Activated naive CD8-positive, alpha-beta T cell treated with anti-CD3 and anti-CD28 coated beads, Interleukin-2, amount 50 U/mL, for 16 hours (primary cell): ENCODE measurements around the gene ZNF570.
A peak's percentile ranks its signal among the peaks of the same experiment; 100 is the strongest.

Experiments used
- DNase-seq: peaks from one replicate; pipeline ENCODE4 v3.0.0-alpha.2; 2020; ENCODE audit warnings: low read depth, low spot score

ZNF570 gene

DNA sequence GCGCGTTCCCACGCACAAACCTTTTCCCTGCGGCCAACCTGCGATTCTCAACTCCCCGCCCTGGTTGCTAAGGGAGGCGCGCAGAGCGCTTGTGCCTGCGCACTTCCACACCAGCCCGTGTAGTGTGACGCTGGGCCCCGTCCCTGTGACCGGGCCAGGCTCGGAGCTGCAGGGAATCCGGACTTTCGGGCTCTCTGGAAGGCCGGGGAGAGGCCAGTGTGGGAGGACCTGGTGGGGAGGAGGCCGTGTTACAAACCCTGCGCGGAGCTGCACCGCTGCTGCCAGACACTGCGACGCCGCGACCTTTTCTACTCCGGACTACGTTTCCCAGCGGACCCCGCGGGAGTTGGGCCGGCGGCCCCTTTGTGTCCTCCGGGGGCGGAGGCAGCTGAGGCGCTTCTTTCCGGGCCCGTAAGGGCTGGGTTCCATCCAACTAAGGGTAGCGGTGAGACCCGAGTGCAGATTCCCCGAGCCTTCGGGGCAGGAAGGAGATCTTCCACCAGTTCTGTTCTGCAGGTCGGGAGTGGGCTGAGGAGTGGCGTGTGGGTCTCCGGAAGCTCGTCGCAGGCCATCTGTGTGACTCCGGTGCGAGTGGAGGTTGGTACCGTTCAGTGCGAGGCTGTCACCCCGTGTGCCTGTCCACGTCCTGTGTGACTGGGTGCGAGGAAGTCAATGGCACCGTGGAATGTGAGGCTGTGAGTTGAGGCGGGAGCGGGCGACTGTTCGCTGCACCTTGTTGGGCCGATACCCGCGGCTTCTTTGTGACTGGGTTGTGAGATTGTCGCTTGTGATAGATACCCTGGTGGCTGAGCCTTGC lies at the start of gene ZNF570:
Gene ZNF570 (plus strand): TSS at position 396 of the 817 bp plus-strand sequence. CDS start 999 bp downstream, outside the sequence.
- DNase-seq, result peak; percentile 73

DNA sequence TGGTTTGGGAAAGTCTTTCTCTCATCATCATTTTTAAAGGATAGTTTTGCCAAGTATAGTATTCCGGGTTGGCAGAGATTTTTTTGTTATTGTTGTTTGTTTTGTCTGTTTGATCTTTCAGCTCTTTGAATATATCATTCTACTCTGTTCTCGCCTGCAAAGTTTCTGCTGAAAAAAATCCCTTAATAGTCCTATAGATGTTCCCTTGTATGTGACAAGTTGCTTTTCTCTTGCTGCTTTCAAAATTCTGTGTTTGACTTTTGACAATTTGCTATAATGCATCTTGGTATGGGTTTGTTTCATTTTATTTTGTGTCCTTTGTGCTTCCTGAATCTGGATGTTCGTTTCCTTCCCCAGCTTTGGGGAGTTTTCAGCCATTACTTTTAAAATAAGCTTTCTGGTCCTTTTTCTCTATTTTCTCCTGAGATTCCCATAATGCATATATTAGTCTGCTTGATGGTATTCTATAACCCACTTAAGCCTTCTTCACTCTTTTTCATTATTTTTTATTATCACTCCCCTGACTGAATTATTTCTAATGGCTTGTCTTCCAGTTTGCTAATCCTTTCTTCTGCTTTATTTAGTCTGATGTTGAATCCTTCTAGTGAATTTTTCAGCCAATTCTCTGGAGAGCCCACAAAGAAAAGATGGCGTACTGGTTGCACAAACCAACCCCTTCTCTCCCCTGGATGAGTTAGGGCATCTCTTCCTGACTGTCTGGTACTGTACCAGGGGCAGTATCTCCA lies 16.5 kb upstream of the ZNF570 start:
- DNase-seq, result no peak

DNA sequence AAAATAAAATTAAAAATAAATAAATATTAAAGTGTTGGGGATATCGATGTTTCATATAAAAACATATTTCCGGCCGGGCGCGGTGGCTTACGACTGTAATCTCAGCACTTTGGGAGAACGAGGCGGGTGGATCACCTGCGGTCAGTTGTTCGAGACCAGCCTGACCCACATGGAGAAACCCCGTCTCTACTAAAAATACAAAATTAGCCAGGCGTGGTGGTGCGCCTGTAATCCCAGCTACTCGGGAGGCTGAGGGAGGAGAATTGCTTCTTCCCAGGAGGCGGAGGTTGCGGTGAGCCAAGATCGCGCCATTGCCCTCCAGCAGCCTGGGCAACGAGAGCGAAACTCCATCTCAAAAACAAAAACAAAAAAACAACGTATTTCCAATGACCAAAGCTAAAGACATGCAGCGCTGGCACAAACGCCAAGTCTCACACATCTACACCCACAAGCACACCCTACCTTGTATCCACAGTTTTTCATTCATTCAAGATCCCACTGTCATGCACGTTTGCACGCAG lies 2.8 kb upstream of the ZNF570 start:
- no peak for DNase-seq

DNA sequence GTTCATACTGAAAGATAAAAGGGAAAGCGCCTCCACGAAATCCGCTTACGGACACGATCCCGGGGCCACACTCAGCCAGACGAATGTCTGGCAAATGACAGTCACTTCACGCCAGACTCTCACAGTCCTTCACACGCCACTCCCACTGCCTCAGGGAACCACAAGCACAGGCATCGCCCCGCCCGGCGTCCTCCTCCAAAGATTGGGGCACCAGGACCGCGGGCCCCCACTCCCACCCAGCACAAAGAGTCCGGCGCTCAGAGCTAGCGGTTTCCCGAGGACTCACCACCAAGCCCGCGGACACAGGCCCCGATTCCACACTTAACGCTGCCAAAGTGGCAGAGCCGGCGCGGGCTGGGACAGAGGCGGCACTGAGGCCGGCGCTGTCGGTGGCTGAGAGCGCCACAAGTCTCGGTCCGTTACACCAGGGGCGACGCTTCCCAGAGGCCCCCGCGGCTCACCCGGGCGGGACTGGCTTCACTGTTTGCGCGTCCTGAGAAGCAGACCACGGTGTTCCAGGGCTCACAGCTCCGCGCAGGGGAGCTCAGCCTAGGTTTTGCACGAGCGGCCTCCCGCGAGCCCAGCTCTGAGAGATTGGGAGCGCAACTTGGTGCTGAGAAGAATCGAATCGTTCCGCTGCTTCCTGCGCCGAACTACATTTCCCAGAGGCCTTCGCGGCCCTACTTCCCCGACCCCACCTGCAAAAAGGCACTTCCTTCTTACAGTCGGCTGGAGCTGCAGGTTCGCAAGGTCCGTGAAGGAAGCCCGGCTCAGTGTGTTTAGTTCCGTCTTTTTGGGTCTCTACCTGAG lies 2.2 kb upstream of the ZNF570 start, which contains the start of gene ZNF569:
Gene ZNF569 (minus strand): TSS at position 647 of the 810 bp plus-strand sequence. CDS start 22,523 bp downstream, outside the sequence.
- peak; percentile 76 for DNase-seq

DNA sequence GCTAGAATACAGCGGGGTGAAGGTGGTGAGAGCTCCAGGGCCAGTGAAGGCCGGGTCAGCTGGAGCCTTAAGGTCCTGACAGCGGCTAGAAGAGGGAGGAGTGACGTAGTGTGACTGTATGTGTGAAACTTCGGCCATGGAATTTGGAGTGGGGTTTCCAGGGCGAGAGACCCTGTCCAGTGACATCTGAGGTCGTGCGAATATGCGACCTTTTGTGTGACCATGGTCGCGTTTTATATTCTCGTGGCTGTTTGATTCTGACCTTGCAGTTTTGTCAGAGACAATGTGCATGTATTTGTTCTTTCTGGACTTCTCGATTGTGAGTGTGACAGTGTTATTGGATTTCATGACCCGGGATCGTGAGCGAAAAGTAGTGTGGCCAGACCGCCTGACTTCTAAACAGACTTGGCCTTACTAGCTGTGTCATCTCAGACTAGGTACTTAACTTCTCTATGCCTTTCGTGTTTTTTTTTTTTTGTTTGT lies 1.5 kb upstream of the ZNF570 start:
- DNase-seq, result no peak

DNA sequence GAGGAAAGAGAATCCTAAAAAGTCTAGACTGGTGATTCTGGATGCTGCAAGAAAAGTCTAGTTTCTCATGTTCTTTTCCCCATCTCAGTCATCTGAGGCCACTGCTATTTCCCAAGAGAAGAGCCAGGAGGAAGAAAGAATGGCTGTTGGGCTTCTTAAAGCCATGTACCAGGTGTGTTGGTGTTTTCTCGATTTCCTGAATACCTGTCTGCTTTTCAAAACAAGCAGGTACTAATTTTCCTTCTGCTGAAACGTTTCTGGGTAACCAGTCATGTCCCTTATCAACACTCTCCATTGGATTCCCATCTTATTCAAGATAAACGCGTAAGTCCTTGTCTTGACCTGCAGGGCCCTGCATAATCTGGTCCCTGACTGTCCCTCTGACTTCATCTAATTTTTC lies 1.1 kb downstream of the ZNF570 start:
- no peak for DNase-seq

DNA sequence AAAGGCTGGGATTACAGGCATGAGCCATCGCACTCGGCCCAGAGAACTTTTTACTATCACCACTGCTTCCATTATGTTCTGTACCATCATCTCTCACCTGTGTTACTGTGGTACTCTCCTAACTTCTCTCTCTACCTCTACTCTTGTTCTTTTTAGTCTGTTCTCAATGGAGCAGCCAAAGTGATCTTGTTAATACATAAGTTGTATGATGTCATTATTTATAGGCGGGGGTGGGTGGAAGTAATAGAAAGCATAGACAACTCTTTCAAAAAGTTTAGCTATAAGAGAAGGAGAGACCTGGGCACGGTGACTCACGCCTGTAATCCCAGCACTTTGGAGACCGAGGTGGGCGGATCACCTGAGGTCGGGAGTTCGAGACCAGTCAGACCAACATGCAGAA lies 3.0 kb downstream of the ZNF570 start:
- DNase-seq, result no peak

DNA sequence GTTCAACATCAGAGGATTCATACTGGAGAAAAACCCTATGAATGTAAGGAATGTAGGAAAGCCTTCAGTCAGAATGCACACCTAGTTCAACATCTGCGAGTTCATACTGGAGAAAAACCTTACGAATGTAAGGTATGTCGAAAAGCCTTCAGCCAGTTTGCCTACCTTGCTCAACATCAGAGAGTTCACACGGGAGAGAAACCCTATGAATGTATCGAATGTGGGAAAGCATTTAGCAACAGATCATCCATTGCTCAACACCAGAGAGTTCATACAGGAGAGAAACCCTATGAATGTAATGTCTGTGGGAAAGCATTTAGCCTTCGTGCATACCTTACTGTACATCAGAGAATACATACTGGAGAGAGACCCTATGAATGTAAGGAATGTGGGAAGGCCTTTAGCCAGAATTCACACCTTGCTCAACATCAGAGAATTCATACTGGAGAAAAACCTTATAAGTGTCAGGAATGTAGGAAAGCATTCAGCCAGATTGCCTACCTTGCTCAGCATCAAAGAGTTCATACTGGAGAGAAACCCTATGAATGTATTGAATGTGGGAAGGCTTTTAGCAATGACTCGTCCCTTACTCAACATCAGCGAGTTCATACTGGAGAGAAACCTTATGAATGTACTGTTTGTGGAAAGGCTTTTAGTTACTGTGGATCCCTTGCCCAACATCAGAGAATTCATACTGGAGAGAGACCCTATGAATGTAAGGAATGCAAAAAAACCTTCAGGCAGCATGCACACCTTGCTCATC lies 15.4 kb downstream of the ZNF570 start:
- DNase-seq, result no peak

DNA sequence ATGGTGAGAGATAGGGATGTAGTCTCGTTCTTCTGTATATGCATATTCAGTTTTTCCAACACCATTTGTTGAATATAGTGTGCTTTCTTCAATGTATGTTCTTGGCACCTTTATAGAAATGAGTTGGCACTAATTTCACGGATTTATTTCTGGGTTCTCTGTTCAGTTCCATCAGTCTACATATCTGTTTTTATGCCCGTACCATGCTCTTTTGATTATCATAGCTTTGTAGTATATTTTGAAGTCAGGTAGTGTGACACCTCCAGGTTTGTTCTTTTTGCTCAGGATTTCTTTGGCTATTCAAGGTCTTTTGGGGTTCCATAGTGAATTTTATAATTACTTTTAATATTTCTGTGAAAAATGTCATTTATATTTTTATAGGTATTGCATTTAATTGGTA lies 23.1 kb downstream of the ZNF570 start:
- no peak for DNase-seq

DNA sequence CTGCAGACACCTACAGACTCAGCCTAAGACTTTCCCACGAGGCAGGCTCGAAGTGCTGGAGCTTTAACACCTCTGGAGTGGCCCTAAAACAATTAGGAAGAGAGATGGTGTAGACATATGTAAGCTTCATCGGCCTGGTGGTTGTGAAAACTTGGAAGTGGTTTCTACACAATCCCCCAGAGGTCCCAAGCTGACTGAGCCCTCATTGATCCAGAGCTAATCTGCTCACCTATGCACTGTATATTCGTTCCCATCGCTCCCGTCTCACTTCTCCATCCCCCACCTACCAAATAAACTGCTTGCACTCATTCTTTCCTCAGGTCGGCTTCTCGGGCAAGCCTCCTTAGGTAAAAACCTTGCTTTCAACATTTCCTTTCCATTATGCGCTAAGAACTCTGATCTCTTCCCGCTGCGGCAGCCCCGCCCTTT lies 36.8 kb downstream of the ZNF570 start:
- no peak for DNase-seq

DNA sequence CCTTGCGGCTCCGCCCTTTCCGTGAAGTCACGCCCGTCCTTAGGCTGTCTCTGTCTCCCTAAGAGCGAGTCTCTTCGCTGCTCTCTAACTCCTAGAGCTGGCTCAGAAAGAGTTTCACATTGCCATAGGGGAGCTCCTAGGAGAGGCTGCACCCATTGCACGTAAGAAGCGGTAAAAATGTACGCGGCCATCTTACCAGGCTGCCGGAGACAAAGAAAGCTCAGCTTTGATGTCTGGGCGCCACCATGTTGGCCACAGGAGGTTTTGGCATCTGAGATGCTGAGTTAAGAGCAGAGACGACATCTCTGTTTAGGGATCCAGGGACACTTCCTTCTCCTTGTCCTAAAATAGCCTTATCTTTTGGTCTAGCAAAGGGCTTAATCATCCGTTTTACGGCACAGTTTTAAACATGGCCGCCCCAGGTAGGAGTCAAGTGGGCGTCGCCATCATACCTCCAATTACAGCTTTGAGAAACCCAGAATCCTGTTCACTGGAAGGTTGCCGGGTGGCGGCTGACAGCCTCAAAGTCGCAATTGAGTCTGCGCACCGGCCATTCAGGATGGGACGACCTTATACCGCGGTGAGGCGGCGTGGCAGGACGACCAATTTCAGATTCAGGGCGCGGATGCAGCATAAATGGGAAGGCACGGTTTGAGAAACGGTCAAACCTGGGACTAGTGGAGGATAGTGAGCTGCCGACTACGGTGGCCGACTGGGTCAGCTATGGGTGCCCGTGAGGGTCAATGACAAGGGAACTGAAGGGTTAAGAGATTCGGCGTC lies 37.4 kb downstream of the ZNF570 start, which contains the start of gene ZNF793:
Gene ZNF793 (plus strand): TSS at position 553 of the 780 bp plus-strand sequence. CDS start 16,501 bp downstream, outside the sequence.
- DNase-seq, result peak; percentile 41

DNA sequence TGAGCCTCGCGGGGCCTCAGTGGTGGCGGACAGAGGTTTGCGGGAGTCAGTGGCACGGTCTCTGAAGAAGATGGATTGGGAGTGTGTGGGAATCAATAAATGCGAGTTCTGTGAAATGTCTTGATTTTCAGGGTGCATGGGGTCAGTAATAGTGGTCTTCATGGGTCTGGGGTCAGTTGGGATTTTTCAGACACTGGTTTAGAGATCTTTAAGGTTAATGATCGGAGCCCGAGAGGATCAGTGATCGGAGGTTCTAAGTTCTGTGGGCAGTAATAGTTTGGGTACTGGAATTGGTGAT lies 38.0 kb downstream of the ZNF570 start:
- DNase-seq, result no peak

DNA sequence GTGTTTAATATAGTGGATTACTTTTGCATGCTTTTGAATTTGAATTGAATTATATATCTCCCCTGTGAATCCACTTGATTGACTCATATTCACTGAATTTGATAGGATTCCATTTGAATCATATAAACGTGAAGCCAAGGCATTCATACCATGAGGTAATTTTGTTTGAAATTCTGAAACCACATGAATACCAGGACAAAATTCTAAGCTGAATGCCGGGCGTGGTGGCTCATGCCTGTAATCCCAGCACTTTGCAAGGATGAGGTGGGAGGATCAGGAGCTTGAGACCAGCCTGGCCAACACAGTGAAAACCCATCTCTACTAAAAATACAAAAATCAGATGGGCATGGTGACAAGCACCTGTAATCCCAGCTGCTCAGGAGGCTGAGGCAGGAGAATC lies 42.0 kb downstream of the ZNF570 start:
- no peak for DNase-seq

DNA sequence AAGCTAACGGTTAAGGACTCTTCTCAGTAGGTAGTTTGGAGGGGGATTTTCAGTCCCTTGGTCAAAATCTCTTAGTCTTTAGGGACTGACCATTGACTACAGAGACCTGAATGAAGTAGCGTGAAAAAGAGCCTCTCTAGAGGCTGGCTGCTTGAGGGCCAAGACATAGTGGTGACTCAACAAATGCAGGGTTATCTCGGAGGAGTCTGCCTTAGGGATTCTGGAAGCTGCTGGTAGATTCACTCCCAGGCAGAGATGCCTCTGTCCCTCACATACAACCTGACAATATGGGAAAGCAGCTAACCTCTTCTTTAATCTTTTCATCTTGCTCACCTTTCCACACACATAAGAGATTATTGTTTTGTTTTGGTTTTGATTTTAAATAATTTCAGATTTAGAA lies 42.7 kb downstream of the ZNF570 start:
- DNase-seq, result no peak

DNA sequence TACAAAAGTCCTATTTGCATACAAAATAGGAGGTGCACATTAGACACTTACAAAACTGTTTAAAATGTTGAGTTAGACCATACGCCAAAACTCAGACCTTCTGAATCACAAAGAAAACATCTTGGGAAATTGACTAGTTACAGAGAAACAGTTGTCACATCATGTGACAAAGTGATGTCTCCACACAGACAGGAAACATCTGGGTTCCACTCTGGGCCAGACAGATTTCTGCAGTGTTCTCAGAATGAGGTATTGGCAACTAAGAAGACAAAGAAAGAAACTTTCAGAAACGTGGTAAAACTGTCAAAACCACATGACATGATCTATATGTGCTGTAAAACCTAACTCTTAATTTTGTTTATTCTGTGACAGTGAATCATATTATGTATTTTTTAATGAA lies 44.2 kb downstream of the ZNF570 start:
- no peak for DNase-seq

DNA sequence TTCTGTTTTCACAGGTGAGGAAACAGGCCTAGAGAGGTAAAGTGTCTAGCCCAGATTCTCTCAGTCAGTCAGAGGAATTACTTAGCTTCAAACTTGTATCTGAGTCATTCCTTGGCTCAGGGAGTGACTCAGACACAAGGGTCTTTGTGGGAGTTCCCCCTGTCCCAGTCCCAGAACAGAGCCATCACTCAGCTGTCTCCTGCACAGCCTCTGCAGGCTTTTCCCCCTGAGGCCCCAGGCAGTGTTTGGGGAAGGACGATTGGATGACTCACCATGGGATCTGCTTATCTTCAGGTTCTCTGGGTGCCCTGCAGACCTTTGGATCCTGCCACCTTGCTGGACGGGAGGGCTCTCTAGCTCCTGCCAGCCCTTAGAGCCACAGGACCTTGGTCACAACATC lies 50.7 kb downstream of the ZNF570 start:
- no peak for DNase-seq

DNA sequence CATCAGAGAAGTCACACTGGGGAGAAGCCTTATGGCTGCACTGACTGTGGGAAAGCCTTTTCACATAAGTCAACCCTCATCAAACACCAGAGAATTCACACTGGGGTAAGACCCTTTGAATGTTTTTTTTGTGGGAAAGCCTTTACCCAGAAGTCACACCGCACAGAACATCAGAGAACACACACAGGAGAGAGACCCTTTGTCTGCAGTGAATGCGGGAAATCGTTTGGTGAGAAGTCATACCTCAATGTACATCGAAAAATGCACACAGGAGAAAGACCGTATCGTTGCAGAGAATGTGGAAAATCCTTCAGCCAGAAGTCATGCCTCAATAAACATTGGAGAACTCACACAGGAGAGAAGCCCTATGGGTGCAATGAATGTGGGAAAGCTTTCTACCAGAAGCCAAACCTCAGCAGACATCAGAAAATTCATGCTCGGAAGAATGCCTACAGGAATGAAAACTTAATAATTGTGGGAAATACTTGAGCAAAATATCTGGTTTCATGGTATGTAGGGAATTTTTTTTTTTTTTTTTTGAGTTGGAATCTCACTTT lies 68.3 kb downstream of the ZNF570 start:
- DNase-seq, result no peak
